CD4-positive, alpha-beta T cell (primary cell): ENCODE measurements around the gene ARHGAP27. TPM values are rescaled to one million over a fixed set of nuclear protein-coding genes. Genes with fewer than 3 reads are reported as not detected.

ENCODE experiments used
- ATAC-seq: fragments of 200-7000 bp; cut with Tn5 transposase; one replicate; pipeline ENCODE4 v1.10.0; 2022; ENCODE audit warnings: mild to moderate bottlenecking; ENCODE audit not compliant: poor library complexity
- CTCF ChIA-PET: fragments of 350-600 bp; sonication (Branson Sonifier 250); formaldehyde crosslinking; loops from one replicate; lab custom pipeline; 2021; ENCODE audit warnings: antibody characterized with exemption, inconsistent platforms; lab: Charles Lee
- POLR2A ChIA-PET: fragments of 350-600 bp; sonication (Branson Sonifier 250); formaldehyde crosslinking; loops from one replicate; lab custom pipeline; 2021; ENCODE audit warnings: antibody characterized with exemption, inconsistent platforms; lab: Charles Lee
- DNase-seq, 14 experiments: peaks; one replicate each; pipeline ENCODE4 v3.0.0-alpha.2; 2013 to 2020; ENCODE audit warnings: mixed read lengths in 2 of 14
- H3K27ac ChIP-seq, 2 donors: one replicate each; pipeline versions ENCODE4 v1.5.1 to v1.7.0; 2013; ENCODE audit warnings: low read length in 2 of 2, low read depth in 1 of 2, mild to moderate bottlenecking in 1 of 2
- H3K27me3 ChIP-seq, 2 experiments: 1 replicate in 1 of 2; 2 replicates in 1 of 2; pipeline versions ENCODE4 v1.6.1 to v1.7.0; 2013; ENCODE audit warnings: low read length in 2 of 2, control low read depth in 1 of 2, mild to moderate bottlenecking in 1 of 2, moderate library complexity in 1 of 2; ENCODE audit not compliant: insufficient read depth in 2 of 2, control insufficient read depth in 1 of 2
- H3K36me3 ChIP-seq: one replicate; pipeline ENCODE4 v1.6.1; 2013; ENCODE audit warnings: low read length, control low read depth; ENCODE audit not compliant: insufficient read depth
- H3K4me1 ChIP-seq: one replicate; pipeline ENCODE4 v1.6.1; 2013; ENCODE audit warnings: low read length, control low read depth; ENCODE audit not compliant: insufficient read depth
- H3K4me3 ChIP-seq: one replicate; pipeline ENCODE4 v1.5.1; 2013; ENCODE audit warnings: mild to moderate bottlenecking, low read length, moderate library complexity
- H3K9me3 ChIP-seq, 2 experiments: 1 replicate in 1 of 2; 2 replicates in 1 of 2; pipeline versions ENCODE4 v1.6.1 to v1.7.0; 2013; ENCODE audit warnings: low read length in 2 of 2, mild to moderate bottlenecking in 2 of 2, control low read depth in 1 of 2, moderate library complexity in 1 of 2; ENCODE audit not compliant: control insufficient read depth in 1 of 2, insufficient read depth in 1 of 2
- H3K27ac Mint-ChIP-seq: one replicate; pipeline ENCODE4 v1.8.0; 2020; ENCODE audit warnings: mixed read lengths
- H3K27me3 Mint-ChIP-seq: one replicate; pipeline ENCODE4 v1.8.0; 2021; ENCODE audit warnings: mixed read lengths
- H3K36me3 Mint-ChIP-seq: one replicate; pipeline ENCODE4 v1.8.0; 2021; ENCODE audit warnings: low read depth, mixed read lengths
- H3K4me1 Mint-ChIP-seq: one replicate; pipeline ENCODE4 v1.8.0; 2021; ENCODE audit warnings: low read depth, mixed read lengths
- H3K4me3 Mint-ChIP-seq: one replicate; pipeline ENCODE4 v1.8.0; 2020; ENCODE audit warnings: mild to moderate bottlenecking, mixed read lengths
- H3K9me3 Mint-ChIP-seq: one replicate; pipeline ENCODE4 v1.8.0; 2020; ENCODE audit warnings: mixed read lengths
- intact Hi-C, 2 experiments: fragments of 100-400 bp; cut with DNase I in 1 of 2; cut with micrococcal nuclease in 1 of 2; formaldehyde crosslinking; loops; one replicate each; pipeline versions ENCODE4 v1.15.1 to v1.9.0; 2023 to 2025; cut with DNase I, micrococcal nuclease
- total RNA-seq, 174 experiments: library from RNA in 2 of 174; stranded (reverse) in 2 of 174; gene quantifications; one replicate each; pipeline ENCODE4 v1.2.3 and lab custom pipeline; 2021 to 2026
- TF ChIP-seq, protein P1 (sequence below): fragments of 200-600 bp; IDR thresholded peaks from one replicate; pipeline ENCODE4 v1.8.0; 2022; ENCODE audit warnings: antibody characterized with exemption, mild to moderate bottlenecking

The ARHGAP27 gene
- total RNA-seq, 2 experiments from 2014 or later: 33.3 to 35.2 TPM

DNA sequence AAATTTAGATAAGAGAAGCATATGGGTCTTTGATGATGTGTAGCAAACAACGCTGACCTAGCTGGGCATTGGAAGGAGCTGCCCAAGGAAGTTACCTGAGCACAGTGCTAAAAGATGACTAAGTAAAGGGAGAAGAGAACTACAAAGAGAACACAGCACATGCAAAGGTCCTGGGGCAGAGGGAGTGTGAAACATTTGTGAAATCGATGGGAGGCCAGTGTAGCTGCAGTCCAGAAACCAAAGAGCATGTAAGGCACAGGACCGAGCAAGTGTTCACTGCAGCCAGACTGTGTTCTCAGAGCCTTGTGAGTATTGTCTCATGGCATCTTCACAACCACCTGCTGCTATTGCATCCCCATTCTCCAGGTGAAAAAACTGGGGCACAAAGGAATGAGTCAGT lies 44.9 kb downstream of the ARHGAP27 start:
- Mint-ChIP-seq H3K4me3 (no peak overlapping the region), H3K27me3 (peaks cover 12% of the 10 kb centered on the region), H3K36me3 (no peaks in the 10 kb centered on the region), H3K9me3 (no peaks in the 10 kb centered on the region), H3K4me1 (peaks cover 11% of the 10 kb centered on the region), H3K27ac (no peak overlapping the region)
- no peak overlapping the region for H3K4me3 ChIP-seq
- no peak overlapping the region for H3K27ac ChIP-seq
- no peaks in the 10 kb centered on the region for H3K36me3 ChIP-seq
- ChIA-PET POLR2A (no interaction called here), CTCF (interaction anchor here (0.7 to 1.7 kb wide), 5 partner anchors 103 to 169 kb away, joined by 3 to 11 read pairs (median 4); partner anchors contain the start of gene PLEKHM1)
- intact Hi-C loops: loop anchor here (5.0 kb wide), 1 partner anchor 70 kb away; the partner anchor contains the start of gene MAP3K14 (in 2 of the 2)
- ATAC-seq: no peak
- no peaks in the 10 kb centered on the region for H3K9me3 ChIP-seq
- peaks cover 10% of the 10 kb centered on the region for H3K4me1 ChIP-seq
- no peaks in the 10 kb centered on the region for H3K27me3 ChIP-seq
- TF ChIP-seq, protein P1, sequence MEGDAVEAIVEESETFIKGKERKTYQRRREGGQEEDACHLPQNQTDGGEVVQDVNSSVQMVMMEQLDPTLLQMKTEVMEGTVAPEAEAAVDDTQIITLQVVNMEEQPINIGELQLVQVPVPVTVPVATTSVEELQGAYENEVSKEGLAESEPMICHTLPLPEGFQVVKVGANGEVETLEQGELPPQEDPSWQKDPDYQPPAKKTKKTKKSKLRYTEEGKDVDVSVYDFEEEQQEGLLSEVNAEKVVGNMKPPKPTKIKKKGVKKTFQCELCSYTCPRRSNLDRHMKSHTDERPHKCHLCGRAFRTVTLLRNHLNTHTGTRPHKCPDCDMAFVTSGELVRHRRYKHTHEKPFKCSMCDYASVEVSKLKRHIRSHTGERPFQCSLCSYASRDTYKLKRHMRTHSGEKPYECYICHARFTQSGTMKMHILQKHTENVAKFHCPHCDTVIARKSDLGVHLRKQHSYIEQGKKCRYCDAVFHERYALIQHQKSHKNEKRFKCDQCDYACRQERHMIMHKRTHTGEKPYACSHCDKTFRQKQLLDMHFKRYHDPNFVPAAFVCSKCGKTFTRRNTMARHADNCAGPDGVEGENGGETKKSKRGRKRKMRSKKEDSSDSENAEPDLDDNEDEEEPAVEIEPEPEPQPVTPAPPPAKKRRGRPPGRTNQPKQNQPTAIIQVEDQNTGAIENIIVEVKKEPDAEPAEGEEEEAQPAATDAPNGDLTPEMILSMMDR: no peak
- no peak for DNase-seq

GRCh38 chr17:45386178-45386577 lies 46.5 kb downstream of the ARHGAP27 start:
- CTCF ChIA-PET: interaction anchor here (0.6 to 2.6 kb wide), 27 partner anchors 8 to 252 kb away, joined by 3 to 83 read pairs (median 4); partner anchors contain the start of genes ACBD4 and MAP3K14
- DNase-seq (no peak), ATAC-seq (no peak)
- Mint-ChIP-seq H3K27ac (no peak overlapping the region), H3K36me3 (no peaks in the 10 kb centered on the region), H3K9me3 (no peaks in the 10 kb centered on the region), H3K4me3 (no peak overlapping the region), H3K4me1 (peaks cover 5% of the 10 kb centered on the region), H3K27me3 (peaks cover 12% of the 10 kb centered on the region)
- intact Hi-C loops: loop anchor here (5.0 kb wide), 1 partner anchor 69 kb away; the partner anchor contains the start of gene MAP3K14 (in 2 of the 2)
- Histone ChIP-seq H3K4me3 (no peak overlapping the region), H3K9me3 (no peaks in the 10 kb centered on the region), H3K4me1 (peaks cover 10% of the 10 kb centered on the region), H3K27me3 (no peaks in the 10 kb centered on the region), H3K36me3 (no peaks in the 10 kb centered on the region), H3K27ac (no peak overlapping the region)
- POLR2A ChIA-PET: interaction anchor here (1.2 to 1.6 kb wide), 4 partner anchors 69 to 167 kb away, joined by 7 to 18 read pairs (median 10); no protein-coding TSS in a partner anchor
- TF ChIP-seq, protein P1: no peak

GRCh38 chr17:45385331-45385997 lies 47.2 kb downstream of the ARHGAP27 start:
- CTCF ChIA-PET: interaction anchor here (0.6 to 2.6 kb wide), 28 partner anchors 9 to 252 kb away, joined by 3 to 83 read pairs (median 4); partner anchors contain the start of genes ACBD4 and MAP3K14
- H3K4me1 ChIP-seq: peaks cover 10% of the 10 kb centered on the region

More at GRCh38 chr17:45385331-45385997, 47.2 kb downstream of the ARHGAP27 start:
- no peak overlapping the region for H3K27ac Mint-ChIP-seq
- Histone ChIP-seq H3K36me3 (no peaks in the 10 kb centered on the region), H3K4me3 (no peak overlapping the region), H3K27me3 (no peaks in the 10 kb centered on the region), H3K27ac (no peak overlapping the region), H3K9me3 (no peaks in the 10 kb centered on the region)
- POLR2A ChIA-PET: interaction anchor here (1.2 to 1.6 kb wide), 4 partner anchors 68 to 166 kb away, joined by 7 to 18 read pairs (median 10); no protein-coding TSS in a partner anchor
- intact Hi-C loops: loop anchor here (1.0 to 5.0 kb wide), 5 partner anchors 68 to 250 kb away; partner anchors contain the start of genes MAP3K14 (in 2 of the 2) and ACBD4 (in 1 of the 2)
- peaks cover 12% of the 10 kb centered on the region for H3K27me3 Mint-ChIP-seq
- no peaks in the 10 kb centered on the region for H3K9me3 Mint-ChIP-seq
- no peaks in the 10 kb centered on the region for H3K36me3 Mint-ChIP-seq
- no peak overlapping the region for H3K4me3 Mint-ChIP-seq
- DNase-seq: peak; percentile 77 to 97 (median 88)
- TF ChIP-seq, protein P1: peak; percentile 95
- peaks cover 4% of the 10 kb centered on the region for H3K4me1 Mint-ChIP-seq
- peak; percentile 97 for ATAC-seq
